IPS-18c (cell line): ENCODE data around the gene ZNF282.

Source experiments
- H3K4me3 ChIP-seq: 2 replicates; pipeline ENCODE4 v1.7.0; 2013; ENCODE audit warnings: low read depth, mild to moderate bottlenecking, low read length, moderate library complexity; ENCODE audit not compliant: insufficient read depth
- H3K9me3 ChIP-seq: one replicate; pipeline ENCODE4 v1.6.1; 2013; ENCODE audit warnings: mild to moderate bottlenecking, low read length, moderate library complexity; ENCODE audit not compliant: control insufficient read depth, insufficient read depth

Gene ZNF282

DNA sequence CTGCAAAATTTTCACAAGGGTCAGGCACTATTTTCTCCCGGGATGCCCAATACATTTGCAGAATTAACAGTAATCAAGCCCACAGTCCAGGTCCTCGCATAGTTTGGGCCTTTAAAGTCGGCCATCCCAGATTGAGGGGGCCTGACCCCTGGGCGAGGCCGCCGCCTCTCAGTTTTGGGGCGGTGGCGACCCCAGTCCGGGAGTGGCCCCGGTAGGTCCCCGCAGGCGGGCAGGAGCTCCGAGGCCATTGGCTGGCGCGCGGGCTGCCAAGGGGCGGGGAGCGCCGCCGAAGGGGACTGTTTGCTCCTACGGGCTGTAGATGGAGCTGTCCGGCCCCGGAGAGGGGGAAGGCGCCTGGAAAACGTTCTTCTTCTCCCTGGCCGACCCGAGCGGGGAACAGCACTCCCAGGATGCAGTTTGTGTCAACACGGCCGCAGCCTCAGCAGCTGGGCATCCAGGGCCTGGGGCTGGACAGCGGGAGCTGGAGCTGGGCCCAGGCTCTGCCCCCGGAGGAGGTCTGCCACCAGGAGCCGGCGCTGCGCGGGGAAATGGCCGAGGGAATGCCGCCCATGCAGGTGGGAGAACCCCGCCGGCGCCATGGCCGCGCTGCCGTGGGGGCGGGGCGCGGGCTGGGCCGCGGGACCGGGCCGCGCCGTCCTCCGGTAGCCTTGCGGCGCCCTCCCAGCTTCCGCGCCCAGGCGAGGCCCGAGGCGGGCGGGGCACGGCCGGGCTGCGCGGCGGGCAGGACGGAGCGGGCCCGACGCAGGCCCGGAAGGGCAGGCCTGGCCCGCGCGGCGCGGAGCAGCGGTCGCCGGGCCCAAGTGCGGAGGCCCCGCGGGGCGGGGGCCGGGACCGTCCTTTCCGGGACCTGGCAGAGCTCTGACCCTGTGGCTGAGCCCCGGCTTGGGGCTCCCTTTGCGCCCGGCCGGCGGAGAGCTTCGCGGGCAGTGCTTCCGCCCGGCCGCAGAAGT, at the start of gene ZNF282:
Gene ZNF282, plus strand, starts transcription at position 367 of the 971 bp plus-strand sequence. Its CDS starts 44 bp downstream, at position 411.
- Histone ChIP-seq H3K4me3 (peak within 1 kb of the TSS; percentile 82), H3K9me3 (peaks cover 2% of the 10 kb centered on the region)

DNA sequence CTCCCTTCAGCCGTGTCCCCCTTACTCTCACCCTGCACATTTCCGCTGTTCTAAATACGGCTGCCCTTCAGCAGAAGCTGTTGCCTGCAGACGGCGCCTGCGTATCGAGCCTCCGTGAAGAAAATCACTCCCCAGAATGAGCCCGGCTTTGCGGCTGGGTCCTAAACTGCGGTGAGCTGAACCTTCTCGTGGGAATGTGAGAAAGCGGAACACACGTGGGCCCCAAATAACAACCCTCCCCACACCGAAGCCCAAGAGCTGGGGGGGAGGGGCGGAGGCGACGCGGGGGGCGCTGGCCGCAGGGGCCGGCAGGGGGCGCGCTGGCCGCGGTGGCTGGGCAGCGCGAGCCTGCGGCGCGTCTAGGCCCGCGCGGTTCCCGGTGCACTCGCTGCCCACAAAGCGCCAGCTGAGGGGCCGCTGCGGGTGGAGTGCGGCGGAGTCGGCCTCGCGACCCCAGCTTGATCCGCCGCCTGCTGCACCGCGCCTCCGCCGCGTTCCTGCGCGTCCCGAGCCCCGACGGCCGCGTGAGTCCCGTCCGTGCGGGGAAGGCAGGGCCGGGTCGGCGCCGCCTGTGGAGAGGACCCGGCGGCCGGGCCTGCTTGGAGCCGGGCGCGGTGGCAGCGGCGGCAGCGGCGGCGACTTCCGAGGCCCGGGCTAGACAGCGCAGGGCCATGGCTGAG, 48.1 kb upstream of the ZNF282 start, which contains the start of gene ZNF398:
Gene ZNF398, plus strand, starts transcription at position 382 of the 680 bp plus-strand sequence. Its CDS starts 290 bp downstream, at position 672.
- no peaks in the 10 kb centered on the region for H3K9me3 ChIP-seq
- H3K4me3 ChIP-seq: peak within 1 kb of the TSS; percentile 70

DNA sequence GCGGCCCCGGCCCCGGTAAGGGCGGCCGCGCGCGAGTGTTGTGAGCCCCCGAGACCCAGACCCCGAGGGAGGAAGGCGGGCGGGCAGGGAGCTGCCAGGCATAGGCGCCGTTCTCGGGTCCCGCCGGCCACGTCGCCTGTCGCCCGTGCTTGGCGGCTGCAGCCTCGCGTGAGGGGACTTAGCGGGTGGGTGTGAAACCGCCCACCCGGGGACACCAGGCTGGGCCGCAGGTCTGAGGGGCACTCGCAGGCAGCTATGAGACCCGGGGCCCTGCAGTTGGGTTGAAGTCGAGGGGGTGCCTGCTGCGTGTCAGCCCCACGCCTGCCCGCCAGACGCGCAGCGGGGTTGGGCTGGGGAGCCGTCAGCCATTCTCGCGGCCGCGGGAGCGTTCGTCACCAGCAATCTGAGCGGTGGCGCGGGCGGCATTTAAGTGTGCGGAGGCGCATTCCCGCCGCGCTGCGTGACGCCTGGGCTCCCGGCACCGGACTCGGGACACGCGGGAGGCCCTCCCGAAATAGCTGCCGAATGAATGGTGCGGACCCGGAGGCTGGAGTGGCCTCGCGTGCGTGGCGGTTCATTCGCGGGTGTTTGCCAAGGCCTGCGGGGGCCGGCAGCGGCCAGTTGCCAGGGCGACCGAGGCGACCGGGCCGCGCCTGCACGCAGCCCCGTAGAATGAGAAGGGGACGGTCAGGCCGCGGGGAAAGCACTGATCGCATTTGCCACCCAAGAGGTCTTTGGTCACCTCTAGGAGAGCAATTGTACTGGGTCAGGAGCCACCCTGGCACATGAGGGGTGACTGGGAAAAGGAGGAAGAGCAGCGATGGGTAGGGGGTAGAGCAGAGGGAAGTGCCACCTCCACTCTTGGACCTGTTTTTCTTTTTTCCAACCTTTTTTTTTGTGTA, 47.3 kb upstream of the ZNF282 start:
- Histone ChIP-seq H3K4me3 (peak overlapping the region; percentile 70), H3K9me3 (no peaks in the 10 kb centered on the region)

DNA sequence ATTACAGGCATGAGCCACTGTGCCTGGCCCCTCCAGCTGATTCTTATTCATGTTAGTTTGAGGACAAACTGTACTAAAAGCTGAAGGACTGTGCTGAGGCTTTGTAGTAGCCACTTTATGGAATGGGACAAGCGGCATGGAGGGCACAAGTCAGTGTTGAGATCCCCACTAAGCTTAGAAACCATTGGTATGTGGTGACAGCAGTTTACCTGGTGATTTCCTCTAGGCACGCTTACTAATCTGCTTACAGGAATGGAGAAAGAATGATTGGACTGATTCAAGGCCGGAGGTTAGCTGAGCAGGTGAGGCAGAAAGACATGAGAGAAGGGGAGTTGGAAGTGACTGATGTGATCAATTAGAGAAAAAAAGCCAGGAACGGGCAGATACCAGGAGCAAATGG, 44.4 kb upstream of the ZNF282 start:
- H3K4me3 ChIP-seq: no peak overlapping the region
- H3K9me3 ChIP-seq: no peaks in the 10 kb centered on the region

DNA sequence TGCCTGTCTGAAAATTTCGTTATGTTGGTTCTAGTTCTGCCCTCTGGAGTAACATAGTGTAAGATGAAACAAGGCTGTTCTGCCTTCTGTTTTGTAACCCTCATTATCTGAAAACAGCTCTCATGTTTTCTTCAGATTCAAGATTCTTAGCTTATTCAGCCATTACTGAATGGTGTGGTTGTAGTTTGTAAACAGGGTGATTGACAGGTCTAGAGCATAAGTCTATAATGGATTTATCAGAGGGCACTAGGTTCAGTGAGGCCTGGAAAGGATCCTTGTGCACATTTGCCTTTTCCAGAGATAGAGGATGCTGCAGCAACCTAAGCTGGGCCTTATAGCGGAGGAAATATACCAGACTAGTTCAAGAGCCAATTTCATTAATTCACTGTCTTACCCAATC, 42.0 kb upstream of the ZNF282 start:
- no peaks in the 10 kb centered on the region for H3K9me3 ChIP-seq
- no peak overlapping the region for H3K4me3 ChIP-seq

DNA sequence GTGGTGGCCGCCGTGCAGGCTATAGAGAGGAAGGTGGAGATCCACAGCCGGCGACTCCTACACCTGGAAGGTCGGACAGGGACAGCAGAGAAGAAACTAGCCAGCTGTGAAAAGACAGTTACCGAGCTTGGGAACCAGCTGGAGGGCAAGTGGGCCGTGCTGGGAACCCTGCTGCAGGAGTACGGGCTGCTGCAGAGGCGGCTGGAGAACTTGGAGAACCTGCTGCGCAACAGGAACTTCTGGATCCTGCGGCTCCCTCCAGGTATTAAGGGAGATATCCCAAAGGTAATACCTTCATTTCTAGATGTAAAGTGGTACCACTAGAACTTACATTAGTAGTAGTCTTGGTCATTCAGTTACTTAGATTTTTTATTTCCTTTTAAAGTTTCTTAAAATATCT, 41.3 kb upstream of the ZNF282 start:
- Histone ChIP-seq H3K9me3 (no peaks in the 10 kb centered on the region), H3K4me3 (no peak overlapping the region)

DNA sequence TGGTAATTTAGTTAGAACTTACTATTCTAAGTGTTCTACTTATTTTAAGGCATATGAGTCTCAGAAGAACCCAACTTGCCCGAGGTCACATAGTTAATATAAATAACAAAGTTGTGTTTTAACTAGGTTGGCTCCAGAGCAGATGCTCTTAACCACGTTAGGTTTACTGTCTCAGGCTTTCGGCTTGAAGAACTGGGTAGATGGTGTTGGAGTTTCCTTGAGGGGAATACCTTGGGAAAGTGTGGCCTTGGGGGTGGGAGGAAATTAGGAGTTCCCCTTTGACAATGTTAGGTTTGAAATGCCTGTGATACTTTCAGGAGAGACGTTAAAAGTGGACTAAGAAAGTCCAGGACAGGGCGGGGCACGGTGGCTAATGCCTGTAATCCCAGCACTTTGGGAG, 38.4 kb upstream of the ZNF282 start:
- H3K4me3 ChIP-seq: no peak overlapping the region
- H3K9me3 ChIP-seq: no peaks in the 10 kb centered on the region

DNA sequence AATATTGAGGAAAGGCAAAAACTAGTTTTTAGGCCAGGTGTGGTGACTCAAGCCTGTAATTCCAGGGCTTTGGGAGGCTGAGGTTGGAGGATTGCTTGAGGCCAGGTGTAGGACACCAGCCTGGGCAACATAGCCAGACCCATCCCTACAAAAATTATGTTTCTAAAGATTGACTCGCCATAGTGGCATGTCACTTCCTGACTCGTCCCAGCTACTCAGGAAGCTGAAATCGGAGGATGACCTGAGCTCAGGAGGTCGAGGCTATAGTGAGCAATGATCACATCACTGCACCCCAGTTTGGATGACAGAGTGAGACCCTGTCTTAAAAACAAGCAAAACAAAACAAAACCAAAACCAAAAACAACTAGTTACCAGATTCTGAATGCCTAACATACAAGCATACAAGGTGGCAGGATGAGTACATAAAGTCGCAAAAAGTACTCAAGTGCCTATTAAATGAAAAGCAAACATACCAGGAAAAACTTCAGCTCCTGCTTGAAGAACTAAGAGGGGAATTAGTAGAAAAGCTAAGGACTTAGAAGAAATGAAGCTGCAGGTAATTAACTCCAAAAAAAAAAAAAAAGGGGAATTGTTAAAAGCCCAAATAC, 34.0 kb upstream of the ZNF282 start:
- Histone ChIP-seq H3K9me3 (no peaks in the 10 kb centered on the region), H3K4me3 (no peak overlapping the region)

DNA sequence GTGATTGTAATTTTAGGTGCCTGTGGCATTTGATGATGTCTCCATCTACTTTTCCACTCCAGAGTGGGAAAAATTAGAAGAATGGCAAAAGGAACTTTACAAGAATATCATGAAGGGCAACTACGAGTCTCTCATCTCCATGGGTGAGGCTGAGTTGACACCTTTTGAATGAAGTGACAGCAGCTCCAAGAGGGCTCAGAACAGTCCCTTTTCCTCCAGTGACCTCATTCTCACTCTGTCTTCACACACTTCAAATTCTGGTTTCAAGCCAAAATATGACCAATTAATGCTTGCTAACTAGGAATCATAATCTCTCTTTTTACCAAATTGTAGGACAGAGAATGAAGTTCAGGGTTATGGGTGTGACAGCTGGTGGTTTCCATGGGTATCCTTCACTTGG, 29.2 kb upstream of the ZNF282 start:
- no peaks in the 10 kb centered on the region for H3K9me3 ChIP-seq
- H3K4me3 ChIP-seq: no peak overlapping the region

DNA sequence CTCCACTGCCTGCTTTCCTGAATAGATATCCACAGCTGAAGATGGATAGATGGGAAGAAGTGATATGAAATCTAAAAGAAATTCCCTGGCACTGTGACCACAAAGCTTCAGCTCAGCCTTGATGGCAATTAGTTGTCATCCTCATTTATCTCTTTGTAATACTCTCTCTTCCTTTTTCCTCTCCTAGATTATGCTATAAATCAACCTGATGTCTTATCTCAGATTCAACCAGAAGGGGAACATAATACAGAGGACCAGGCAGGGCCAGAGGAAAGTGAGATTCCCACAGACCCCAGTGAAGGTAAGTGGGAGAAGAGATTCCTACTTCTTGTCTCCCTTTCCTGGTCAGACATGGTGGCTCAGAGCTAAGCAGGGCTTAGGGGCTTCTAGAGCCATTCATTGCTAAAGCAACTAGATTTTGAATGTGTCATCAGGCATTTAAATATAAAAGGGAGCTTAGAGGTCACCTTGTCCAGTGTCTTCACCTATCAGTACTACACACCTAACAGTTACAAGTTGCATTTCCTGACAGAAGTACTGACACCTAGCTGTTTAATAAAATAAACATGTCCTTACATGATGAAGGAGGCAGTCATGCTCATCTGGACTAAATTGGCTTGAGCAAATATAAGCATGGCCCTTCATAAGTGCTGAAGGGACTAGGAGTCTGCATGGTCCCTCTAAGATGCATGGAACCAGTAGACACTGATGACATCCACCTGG, 28.6 kb upstream of the ZNF282 start:
- H3K4me3 ChIP-seq: no peak overlapping the region
- no peaks in the 10 kb centered on the region for H3K9me3 ChIP-seq

DNA sequence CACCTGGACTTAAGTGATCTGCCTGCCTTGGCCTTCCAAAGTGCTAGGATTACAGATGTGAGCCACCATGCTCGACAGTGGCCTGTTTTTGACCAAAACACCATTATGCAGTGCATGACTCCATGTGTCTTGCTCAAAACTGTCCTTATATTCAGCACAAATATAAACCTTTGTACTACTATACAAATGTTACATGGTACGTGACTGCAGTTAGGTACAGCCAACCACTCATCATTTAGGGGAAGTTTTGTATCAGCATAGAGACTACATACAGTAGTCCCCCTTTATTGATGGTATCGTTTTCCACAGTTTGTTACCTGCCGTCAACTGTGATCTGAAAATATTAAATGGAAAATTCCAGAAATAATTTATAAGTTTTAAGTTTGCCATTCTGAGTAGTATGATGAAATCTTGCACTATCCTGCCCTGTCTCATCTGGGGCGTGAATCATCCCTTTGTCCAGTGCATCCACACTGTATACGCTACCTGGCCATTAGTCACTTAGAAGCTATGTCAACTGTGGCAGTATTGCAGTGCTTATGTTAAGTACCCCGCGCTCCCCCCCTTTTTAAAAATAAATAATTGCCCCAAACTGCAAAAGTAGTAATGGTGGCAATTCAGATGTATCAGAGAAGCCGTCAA, 23.3 kb upstream of the ZNF282 start:
- Histone ChIP-seq H3K4me3 (no peak overlapping the region), H3K9me3 (no peaks in the 10 kb centered on the region)

DNA sequence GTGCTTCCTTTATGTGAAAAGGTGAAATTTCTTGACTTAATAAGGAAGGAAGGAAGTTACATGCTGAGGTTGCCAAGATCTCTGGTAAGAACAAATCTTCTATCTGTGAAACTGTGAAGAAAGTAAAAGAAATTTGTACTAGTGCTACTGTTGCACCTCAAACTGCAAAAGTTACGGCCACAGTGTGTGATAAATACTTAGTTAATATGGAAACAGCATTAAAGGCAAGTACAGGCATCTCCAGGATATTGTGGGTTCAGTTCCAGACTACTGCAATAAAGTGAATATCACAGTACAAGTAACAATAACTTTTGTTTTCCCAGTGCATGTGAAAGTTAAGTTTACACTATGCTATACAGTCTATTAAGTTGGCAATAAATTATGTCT, 22.8 kb upstream of the ZNF282 start:
- H3K9me3 ChIP-seq: no peaks in the 10 kb centered on the region
- H3K4me3 ChIP-seq: no peak overlapping the region

DNA sequence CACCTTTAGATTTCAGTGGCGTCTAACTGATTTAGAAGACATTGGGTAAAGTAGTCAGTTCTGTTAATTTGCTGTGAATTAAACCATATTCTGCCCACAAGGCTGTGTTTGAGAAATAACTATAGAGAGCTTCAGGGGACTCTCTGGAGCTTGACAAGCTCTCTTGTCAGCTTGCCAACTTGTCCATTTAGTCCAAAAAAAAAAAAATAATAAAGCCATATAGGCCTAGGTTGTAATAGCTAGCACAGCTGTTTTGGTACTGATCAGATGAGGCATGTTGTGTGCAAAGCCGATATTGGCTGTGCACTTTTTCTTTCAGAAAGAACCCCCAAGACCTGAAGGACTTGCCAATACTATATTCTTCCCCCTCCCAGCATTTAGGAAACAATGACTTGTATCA, 20.2 kb upstream of the ZNF282 start:
- no peaks in the 10 kb centered on the region for H3K9me3 ChIP-seq
- no peak overlapping the region for H3K4me3 ChIP-seq

DNA sequence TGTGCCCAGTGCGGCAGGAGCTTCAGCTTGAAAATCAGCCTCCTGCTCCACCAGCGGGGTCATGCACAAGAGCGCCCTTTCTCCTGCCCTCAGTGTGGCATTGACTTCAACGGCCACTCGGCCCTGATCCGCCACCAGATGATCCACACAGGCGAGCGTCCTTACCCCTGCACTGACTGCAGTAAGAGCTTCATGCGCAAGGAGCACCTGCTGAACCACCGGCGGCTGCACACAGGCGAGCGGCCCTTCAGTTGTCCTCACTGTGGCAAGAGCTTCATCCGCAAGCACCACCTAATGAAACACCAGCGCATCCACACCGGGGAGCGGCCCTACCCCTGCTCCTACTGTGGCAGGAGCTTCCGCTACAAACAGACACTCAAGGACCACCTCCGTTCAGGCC, 16.1 kb upstream of the ZNF282 start:
- no peak overlapping the region for H3K4me3 ChIP-seq
- H3K9me3 ChIP-seq: no peaks in the 10 kb centered on the region

DNA sequence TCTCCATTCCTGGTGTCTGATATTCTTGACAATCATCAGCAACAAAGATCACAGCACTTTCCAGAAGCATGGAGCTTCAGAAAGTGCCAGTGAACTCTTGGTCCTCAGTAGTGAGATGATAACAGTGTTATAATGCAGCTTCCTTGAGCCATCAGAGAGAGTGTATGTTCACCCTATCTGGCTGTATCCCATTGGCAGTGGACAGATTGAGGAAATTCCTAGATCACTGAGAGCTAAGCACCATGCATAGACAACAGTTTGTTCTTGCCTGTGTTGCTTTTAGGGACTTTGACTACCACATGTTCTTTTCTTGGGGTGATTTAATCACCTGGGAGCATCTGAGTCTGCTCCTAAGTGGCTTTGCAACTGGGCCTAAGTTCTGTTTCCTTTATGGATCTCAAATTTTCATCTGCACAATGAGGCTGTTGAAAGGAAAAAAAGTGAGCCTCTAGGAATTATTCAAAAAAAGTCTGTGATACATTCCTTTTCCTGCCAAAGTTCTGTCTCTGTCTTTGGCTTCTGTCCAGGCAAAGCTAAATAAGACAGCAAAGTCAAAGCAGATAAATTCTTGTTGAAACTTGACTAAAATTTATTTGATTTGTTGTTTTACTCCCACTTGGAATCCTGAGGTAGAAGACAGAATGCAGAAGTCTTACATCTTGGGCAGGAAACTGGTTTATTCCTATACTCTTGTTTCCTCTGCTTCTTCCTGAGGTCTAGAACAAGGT, 14.5 kb upstream of the ZNF282 start:
- Histone ChIP-seq H3K9me3 (no peaks in the 10 kb centered on the region), H3K4me3 (no peak overlapping the region)
